C4-2B (cell line): ENCODE data around the gene C10orf90.

Experiments
- H3K27ac ChIP-seq: fragments of 450-650 bp; 2 replicates; pipeline ENCODE4 v1.5.1; 2017
- CTCF ChIP-seq: fragments of 450-650 bp; conservative IDR thresholded peaks from 2 replicates; pipeline ENCODE4 v1.5.1; 2017; ENCODE audit warnings: mild to moderate bottlenecking
- ZFX ChIP-seq: fragments of 450-650 bp; IDR thresholded peaks from 2 replicates; pipeline ENCODE4 v1.6.1; 2017

The C10orf90 gene

GRCh38 chr10:126670056-126670894 lies at the start of gene C10orf90:
Gene C10orf90, minus strand, starts transcription at chr10:126670693. Its CDS starts 213 bp downstream, at chr10:126670480.
- no peak for TF ChIP-seq ZFX
- TF ChIP-seq CTCF, result no peak
- no peak within 1 kb of the TSS for H3K27ac ChIP-seq

- TF ChIP-seq ZFX, result no peak
- no peak for TF ChIP-seq CTCF
Measured at GRCh38 chr10:126716366-126716765, 45.9 kb upstream of the C10orf90 start.

GRCh38 chr10:126713594-126713993 lies 43.1 kb upstream of the C10orf90 start:
- no peak overlapping the region for H3K27ac ChIP-seq
- TF ChIP-seq CTCF, result no peak
- no peak for TF ChIP-seq ZFX

More at GRCh38 chr10:126716366-126716765, 45.9 kb upstream of the C10orf90 start:
- no peak overlapping the region for H3K27ac ChIP-seq

GRCh38 chr10:126712681-126713080 lies 42.2 kb upstream of the C10orf90 start:
- no peak overlapping the region for H3K27ac ChIP-seq
- TF ChIP-seq ZFX (no peak), CTCF (no peak)

- TF ChIP-seq ZFX (no peak), CTCF (no peak)
- H3K27ac ChIP-seq, result no peak overlapping the region
Measured at GRCh38 chr10:126705951-126706565, 35.6 kb upstream of the C10orf90 start.

GRCh38 chr10:126705131-126705530 lies 34.6 kb upstream of the C10orf90 start:
- no peak for TF ChIP-seq CTCF
- no peak for TF ChIP-seq ZFX
- H3K27ac ChIP-seq, result no peak overlapping the region

GRCh38 chr10:126704649-126705048 lies 34.2 kb upstream of the C10orf90 start:
- H3K27ac ChIP-seq, result no peak overlapping the region
- TF ChIP-seq CTCF, result no peak
